Adrenal gland (tissue), 12 donors: ENCODE results near the gene LARGE1. TPM values are rescaled to one million over a fixed set of nuclear protein-coding genes. Genes with fewer than 3 reads are reported as not detected.

Experiments used
- DNase-seq, 7 donors: peaks; one replicate each; pipeline ENCODE4 v3.0.0-alpha.2; 2019 to 2020
- H3K27ac ChIP-seq, 5 donors: fragments of 200-600 bp; sonication (generic) in 4 of 5; 1 replicate in 3 of 5; 2 replicates in 2 of 5; pipeline versions ENCODE4 v1.5.1 to v1.8.0; 2016 to 2020; ENCODE audit warnings: mild to moderate bottlenecking in 1 of 5
- H3K27me3 ChIP-seq: fragments of 200-600 bp; 2 replicates; pipeline ENCODE4 v1.8.0; 2021
- H3K36me3 ChIP-seq, 2 donors: fragments of 200-600 bp; replicated peaks in 1 of 2; 1 replicate in 1 of 2; 2 replicates in 1 of 2; pipeline versions ENCODE4 v1.5.1 to v1.8.0; 2018 to 2022
- H3K4me1 ChIP-seq, 2 donors: fragments of 200-600 bp; replicated peaks in 1 of 2; 1 replicate in 1 of 2; 2 replicates in 1 of 2; pipeline versions ENCODE4 v1.5.1 to v1.8.0; 2018 to 2021
- H3K4me3 ChIP-seq, 4 donors: fragments of 200-600 bp; sonication (generic) in 3 of 4; one replicate each; pipeline ENCODE4 v1.5.1; 2016 to 2018
- H3K9me3 ChIP-seq, 3 donors: fragments of 200-600 bp; sonication (generic) in 1 of 3; replicated peaks in 1 of 3; 1 replicate in 2 of 3; 2 replicates in 1 of 3; pipeline versions ENCODE4 v1.5.1 to v1.8.0; 2016 to 2021
- POLR2A ChIP-seq, 2 donors: fragments of 450-650 bp; IDR thresholded peaks; one replicate each; pipeline ENCODE4 v1.6.1; 2017; ENCODE audit warnings: antibody characterized with exemption in 2 of 2, mild to moderate bottlenecking in 2 of 2, moderate library complexity in 1 of 2
- WGBS, 4 donors: extraction: QIAGEN DNeasy Blood & Tissue Kit in 2 of 4; methylation state at CpG; one replicate each; pipeline versions ENCODE4 v1.1.5 to v1.1.7; 2013 to 2017; 5-methylcytosine and 5-hydroxymethylcytosine counted together
- intact Hi-C, 2 donors: fragments of 100-400 bp; cut with DNase I; formaldehyde crosslinking; loops; one replicate each; pipeline versions ENCODE4 v1.14.1 to v1.15.0; 2022 to 2023
- polyA plus RNA-seq, 3 donors: library from polyadenylated mRNA; stranded (reverse); fragments of 200-250 nt in 2 of 3; fragments of 350-450 nt in 1 of 3; fragmentation: Illumina TruSeq in 1 of 3; extraction: RNeasy Lipid Tissue Mini Kit (QIAGEN cat#74804) in 1 of 3; gene quantifications; one replicate each; pipeline ENCODE4 v1.2.3, GENCODE V29; 2013 to 2014
- total RNA-seq, 9 donors: library from RNA; depleted of rRNA in 4 of 9; stranded (reverse); fragments of >200 nt in 4 of 9; fragments of 120-200 nt in 1 of 9; fragmentation: NEBNext Ultra II Directional in 1 of 9; extraction: Animal tissue kit (Norgen Biotek cat#: 25700) in 1 of 9; gene quantifications; one replicate each; pipeline versions ENCODE4 v1.1.0 to v1.2.4, GENCODE V29; 2013 to 2023
- TF ChIP-seq, protein P1 (sequence below), 6 experiments: fragments of 450-650 bp in 4 of 6; fragments of 200-600 bp in 2 of 6; sonication (generic) in 1 of 6; IDR thresholded peaks; 1 replicate in 5 of 6; 2 replicates in 1 of 6; pipeline versions ENCODE4 v1.5.1 to v1.8.0; 2016 to 2021; ENCODE audit warnings: antibody characterized with exemption in 6 of 6, mild to moderate bottlenecking in 2 of 6, moderate library complexity in 1 of 6
- donor health status: healthy with polysubstance abuse.
- donor health status: Bipolar disorder and iron deficiency.
- donor health status: DM: yes; HTN: yes; CAD: no.
- donor health status: DM: no; HTN: no; CAD: no.
- donor health status: DM: no; HTN: no; CAD: no.
- donor health status: DM: yes; HTN: yes; CAD: no.

Gene LARGE1
- total and polyA plus RNA-seq, 12 donors, result 3.4 to 67.6 (median 30.6) TPM

- DNase-seq, result no peak
- peaks cover 0 to 4% of the 10 kb centered on the region in 2 donors for H3K4me1 ChIP-seq
- no peak overlapping the region for H3K27ac ChIP-seq
- no peaks in the 10 kb centered on the region for H3K27me3 ChIP-seq
- WGBS, 4 donors, result 96 to 98% (median 96%) methylated on average over 8 to 9 of the region's 9 CpGs
- no peak overlapping the region for H3K4me3 ChIP-seq
- intact Hi-C loops, result no loop called here
- no peaks in the 10 kb centered on the region for H3K36me3 ChIP-seq
- no peaks in the 10 kb centered on the region for H3K9me3 ChIP-seq
- TF ChIP-seq, protein P1, sequence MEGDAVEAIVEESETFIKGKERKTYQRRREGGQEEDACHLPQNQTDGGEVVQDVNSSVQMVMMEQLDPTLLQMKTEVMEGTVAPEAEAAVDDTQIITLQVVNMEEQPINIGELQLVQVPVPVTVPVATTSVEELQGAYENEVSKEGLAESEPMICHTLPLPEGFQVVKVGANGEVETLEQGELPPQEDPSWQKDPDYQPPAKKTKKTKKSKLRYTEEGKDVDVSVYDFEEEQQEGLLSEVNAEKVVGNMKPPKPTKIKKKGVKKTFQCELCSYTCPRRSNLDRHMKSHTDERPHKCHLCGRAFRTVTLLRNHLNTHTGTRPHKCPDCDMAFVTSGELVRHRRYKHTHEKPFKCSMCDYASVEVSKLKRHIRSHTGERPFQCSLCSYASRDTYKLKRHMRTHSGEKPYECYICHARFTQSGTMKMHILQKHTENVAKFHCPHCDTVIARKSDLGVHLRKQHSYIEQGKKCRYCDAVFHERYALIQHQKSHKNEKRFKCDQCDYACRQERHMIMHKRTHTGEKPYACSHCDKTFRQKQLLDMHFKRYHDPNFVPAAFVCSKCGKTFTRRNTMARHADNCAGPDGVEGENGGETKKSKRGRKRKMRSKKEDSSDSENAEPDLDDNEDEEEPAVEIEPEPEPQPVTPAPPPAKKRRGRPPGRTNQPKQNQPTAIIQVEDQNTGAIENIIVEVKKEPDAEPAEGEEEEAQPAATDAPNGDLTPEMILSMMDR (IDR thresholded peaks at IDR 0.05), result no peak
- no peak for TF ChIP-seq POLR2A (IDR thresholded peaks at IDR 0.05)
Observed at GRCh38 chr22:33561149-33561807, 359.0 kb downstream of the LARGE1 start.

GRCh38 chr22:33557836-33558235 is 362.4 kb downstream of the LARGE1 start:
- Histone ChIP-seq H3K4me3 (no peak overlapping the region), H3K9me3 (no peaks in the 10 kb centered on the region), H3K27ac (no peak overlapping the region), H3K4me1 (no peaks in the 10 kb centered on the region), H3K36me3 (no peaks in the 10 kb centered on the region), H3K27me3 (no peaks in the 10 kb centered on the region)
- intact Hi-C loops, result no loop called here
- DNase-seq, result no peak
- 80 to 94% (median 89%) methylated on average over 7 of the region's 7 CpGs for WGBS, 4 donors
- TF ChIP-seq, protein P1 (IDR thresholded peaks at IDR 0.05), result no peak
- TF ChIP-seq POLR2A (IDR thresholded peaks at IDR 0.05), result no peak

- DNase-seq, result no peak
- TF ChIP-seq, protein P1 (IDR thresholded peaks at IDR 0.05), result no peak
- TF ChIP-seq POLR2A (IDR thresholded peaks at IDR 0.05), result no peak
- intact Hi-C loops, result no loop called here
- 86 to 93% (median 90%) methylated on average over 5 of the region's 5 CpGs for WGBS, 4 donors
- Histone ChIP-seq H3K9me3 (no peaks in the 10 kb centered on the region), H3K4me3 (no peak overlapping the region), H3K36me3 (no peaks in the 10 kb centered on the region), H3K27me3 (no peaks in the 10 kb centered on the region), H3K27ac (no peak overlapping the region), H3K4me1 (no peaks in the 10 kb centered on the region)
Observed at GRCh38 chr22:33555814-33556522, 364.3 kb downstream of the LARGE1 start.

DNA sequence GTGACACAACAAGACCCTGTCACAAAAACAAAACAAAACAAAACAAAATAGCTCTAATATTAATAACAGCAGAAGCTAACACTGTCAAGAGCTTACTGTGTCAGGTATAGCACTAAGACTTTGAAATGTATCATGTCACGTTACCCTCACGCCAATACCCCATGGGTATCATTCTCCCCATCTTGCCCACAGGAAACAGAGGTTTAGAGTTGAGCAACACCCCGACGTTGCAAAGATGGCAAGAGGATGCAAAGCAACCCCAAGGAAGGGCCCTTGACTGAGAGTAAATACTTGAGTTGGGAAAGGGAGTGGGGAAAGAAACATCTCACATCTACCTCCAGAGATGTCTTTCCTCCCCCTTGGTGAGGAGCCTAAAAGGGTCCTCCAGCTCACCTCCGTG is 366.8 kb downstream of the LARGE1 start:
- no peak for TF ChIP-seq POLR2A (IDR thresholded peaks at IDR 0.05)
- H3K27ac ChIP-seq, result no peak overlapping the region
- intact Hi-C loops, result no loop called here
- no peaks in the 10 kb centered on the region for H3K9me3 ChIP-seq
- 68 to 87% (median 77%) methylated on average over 5 of the region's 5 CpGs for WGBS, 4 donors
- H3K4me1 ChIP-seq, result no peaks in the 10 kb centered on the region
- H3K27me3 ChIP-seq, result no peaks in the 10 kb centered on the region
- H3K4me3 ChIP-seq, result no peak overlapping the region
- DNase-seq, result no peak
- no peaks in the 10 kb centered on the region for H3K36me3 ChIP-seq
